Testis (tissue), 2 donors: ENCODE data around the gene F2.

Experiments used
- POLR2A ChIP-seq: fragments of 450-650 bp; IDR thresholded peaks from one replicate; pipeline ENCODE4 v1.6.1; 2017; ENCODE audit warnings: antibody characterized with exemption, mild to moderate bottlenecking, moderate library complexity
- TF ChIP-seq, protein P1 (sequence below), 3 experiments: fragments of 450-650 bp in 2 of 3; fragments of 200-600 bp in 1 of 3; sonication (generic) in 1 of 3; IDR thresholded peaks; one replicate each; pipeline ENCODE4 v1.5.1; 2016 to 2019; ENCODE audit warnings: antibody characterized with exemption in 3 of 3, mild to moderate bottlenecking in 2 of 3, moderate library complexity in 1 of 3

DNA sequence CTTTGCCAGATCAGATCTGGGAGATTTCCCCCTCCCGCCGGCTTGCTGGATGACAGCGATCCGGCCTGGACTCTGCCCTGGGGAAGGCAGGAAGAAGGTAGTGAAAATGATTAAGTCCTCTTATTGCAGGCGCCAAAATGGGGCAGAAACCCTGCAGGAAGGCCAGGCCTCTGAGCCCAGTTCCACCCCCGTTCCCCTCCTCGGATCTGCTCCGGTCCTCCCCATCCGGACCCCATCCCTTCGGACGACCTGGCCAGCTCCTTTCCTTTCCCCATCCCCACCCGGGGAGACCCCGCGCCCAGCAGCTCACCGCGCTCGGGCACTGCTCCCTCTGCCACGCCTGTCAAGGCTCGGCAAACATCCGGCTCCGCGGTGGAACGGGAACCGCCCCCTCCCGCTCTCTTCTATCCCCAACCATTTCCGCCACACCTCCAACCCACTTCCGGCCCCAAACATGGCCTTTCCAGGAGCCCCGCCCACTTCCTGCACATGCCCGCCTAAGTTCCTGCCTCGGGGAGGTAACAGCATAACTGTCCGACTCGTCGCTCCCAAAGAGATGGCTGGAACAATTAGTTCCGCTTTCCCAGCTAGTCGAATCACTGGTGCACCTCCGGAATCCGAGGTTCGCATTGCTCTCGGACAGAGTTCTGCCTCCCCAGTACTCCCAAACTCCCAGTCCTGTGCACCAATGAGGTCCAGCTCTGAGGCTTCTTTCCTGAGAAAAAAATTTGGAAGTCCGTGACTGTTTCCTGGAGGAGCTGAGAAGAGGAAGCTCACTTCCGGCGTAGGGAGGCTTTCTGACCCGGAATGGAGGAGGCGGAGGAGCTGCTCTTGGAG, 18.6 kb upstream of the F2 start, which contains the start of the genes ARHGAP1 and ZNF408:
- TF ChIP-seq, protein P1, sequence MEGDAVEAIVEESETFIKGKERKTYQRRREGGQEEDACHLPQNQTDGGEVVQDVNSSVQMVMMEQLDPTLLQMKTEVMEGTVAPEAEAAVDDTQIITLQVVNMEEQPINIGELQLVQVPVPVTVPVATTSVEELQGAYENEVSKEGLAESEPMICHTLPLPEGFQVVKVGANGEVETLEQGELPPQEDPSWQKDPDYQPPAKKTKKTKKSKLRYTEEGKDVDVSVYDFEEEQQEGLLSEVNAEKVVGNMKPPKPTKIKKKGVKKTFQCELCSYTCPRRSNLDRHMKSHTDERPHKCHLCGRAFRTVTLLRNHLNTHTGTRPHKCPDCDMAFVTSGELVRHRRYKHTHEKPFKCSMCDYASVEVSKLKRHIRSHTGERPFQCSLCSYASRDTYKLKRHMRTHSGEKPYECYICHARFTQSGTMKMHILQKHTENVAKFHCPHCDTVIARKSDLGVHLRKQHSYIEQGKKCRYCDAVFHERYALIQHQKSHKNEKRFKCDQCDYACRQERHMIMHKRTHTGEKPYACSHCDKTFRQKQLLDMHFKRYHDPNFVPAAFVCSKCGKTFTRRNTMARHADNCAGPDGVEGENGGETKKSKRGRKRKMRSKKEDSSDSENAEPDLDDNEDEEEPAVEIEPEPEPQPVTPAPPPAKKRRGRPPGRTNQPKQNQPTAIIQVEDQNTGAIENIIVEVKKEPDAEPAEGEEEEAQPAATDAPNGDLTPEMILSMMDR (IDR thresholded peaks at IDR 0.05): peak in 1 of 3 experiments; percentile 20
- TF ChIP-seq POLR2A: no peak
